ENCODE results near the gene ZNF735. TPM values are rescaled to one million over a fixed set of nuclear protein-coding genes. Genes with fewer than 3 reads are reported as not detected.
"Not testable (repeated sequence)": the region's sequence is repeated elsewhere in the genome, so short reads cannot be mapped to it uniquely, and the experiment has no call there.

Gene ZNF735
- polyA plus RNA-seq, 3 donors: not detected

- no peak overlapping the region for H3K4me3 Mint-ChIP-seq
- DNase-seq: no peak
- H3K4me2 ChIP-seq (replicated peaks; ENCODE audit: extremely low read depth, low read length, poor library complexity, severe bottlenecking): no peak overlapping the region
- no peak overlapping the region for H3K9ac ChIP-seq (ENCODE audit: insufficient read depth, low read length, poor library complexity, severe bottlenecking)
- H3K36me3 Mint-ChIP-seq: no peaks in the 10 kb centered on the region
- H3K4me1 Mint-ChIP-seq: no peaks in the 10 kb centered on the region
- 57% methylated on average over 1 of the region's 2 CpGs for WGBS (ENCODE audit: insufficient coverage)
- intact Hi-C loops (cut with micrococcal nuclease): no loop called here
- H3K27me3 ChIP-seq (ENCODE audit: control insufficient read depth in 2 of 2, insufficient read depth in 2 of 2, low read length in 2 of 2): no peaks in the 10 kb centered on the region
- H3K27ac Mint-ChIP-seq: no peak overlapping the region
- H4K20me1 ChIP-seq (ENCODE audit: insufficient read depth, low read length): no peaks in the 10 kb centered on the region
- peaks cover 44 to 90% of the 10 kb centered on the region in 2 donors for H3K9me3 ChIP-seq (replicated peaks in 1 of 2; ENCODE audit: control insufficient read depth in 1 of 2, insufficient read depth in 1 of 2, low read length in 2 of 2)
- no peaks in the 10 kb centered on the region for H3K27me3 Mint-ChIP-seq (ENCODE audit: low read depth in 3 of 3)
- no peak overlapping the region for H2AFZ ChIP-seq (ENCODE audit: insufficient read depth, low read depth, low read length, poor library complexity, severe bottlenecking)
- no peaks in the 10 kb centered on the region for H3K4me1 ChIP-seq (ENCODE audit: control insufficient read depth in 1 of 2, insufficient read depth in 2 of 2, low read length in 2 of 2)
- no peaks in the 10 kb centered on the region for H3K36me3 ChIP-seq (replicated peaks in 1 of 2; ENCODE audit: control insufficient read depth in 1 of 2, insufficient read depth in 2 of 2, low read length in 2 of 2)
- no peak overlapping the region for H3K4me3 ChIP-seq (replicated peaks in 1 of 3; ENCODE audit: low read depth in 2 of 3, low read length in 3 of 3)
- no peak overlapping the region for H3K27ac ChIP-seq (ENCODE audit: low read depth in 1 of 2, low read length in 2 of 2)
- H3K9me3 Mint-ChIP-seq: peaks cover 9 to 75% (median 57%) of the 10 kb centered on the region in 7 donors
- TF ChIP-seq CTCF (IDR thresholded peaks at IDR 0.05): no peak
- no peaks in the 10 kb centered on the region for H3K79me2 ChIP-seq (ENCODE audit: insufficient read depth, low read length)
Observed at GRCh38 chr7:64223366-64223765, 16.4 kb downstream of the ZNF735 start.

DNA sequence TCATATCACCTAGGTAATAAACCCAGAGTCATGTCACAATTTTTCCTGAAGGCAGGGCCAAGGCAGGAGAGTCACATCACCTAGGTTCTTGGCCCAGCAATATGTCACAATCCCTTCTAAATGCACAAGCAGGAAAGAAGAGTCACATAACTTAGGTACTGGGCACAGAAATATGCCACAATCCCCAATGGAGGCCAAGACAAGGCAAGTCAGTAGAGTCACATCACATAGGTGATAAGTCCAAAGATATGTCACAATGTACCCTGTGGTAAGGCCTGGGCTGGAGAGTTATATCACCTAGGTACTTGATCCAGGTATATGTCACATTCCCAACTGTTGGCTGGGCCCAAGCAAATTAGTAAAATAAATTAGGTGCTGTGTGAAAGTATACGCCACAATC, 21.2 kb downstream of the ZNF735 start, which contains the start of gene ZNF679:
Gene ZNF679 (plus strand): TSS at position 301 of the 400 bp plus-strand sequence. CDS start 20,644 bp downstream, outside the sequence.
- 100% methylated on average over 1 of the region's 1 CpG for WGBS (ENCODE audit: insufficient coverage)
- H3K4me2 ChIP-seq (replicated peaks; ENCODE audit: extremely low read depth, low read length, poor library complexity, severe bottlenecking); intact Hi-C loops (cut with micrococcal nuclease); H3K36me3 Mint-ChIP-seq; H3K79me2 ChIP-seq (ENCODE audit: insufficient read depth, low read length); H3K9ac ChIP-seq (ENCODE audit: insufficient read depth, low read length, poor library complexity, severe bottlenecking); DNase-seq; H3K27ac Mint-ChIP-seq; H3K27me3 Mint-ChIP-seq (ENCODE audit: low read depth in 3 of 3); H3K27ac ChIP-seq (ENCODE audit: low read depth in 1 of 2, low read length in 2 of 2); H3K27me3 ChIP-seq (ENCODE audit: control insufficient read depth in 2 of 2, insufficient read depth in 2 of 2, low read length in 2 of 2); H3K36me3 ChIP-seq (replicated peaks in 1 of 2; ENCODE audit: control insufficient read depth in 1 of 2, insufficient read depth in 2 of 2, low read length in 2 of 2); H3K4me3 ChIP-seq (replicated peaks in 1 of 3; ENCODE audit: low read depth in 2 of 3, low read length in 3 of 3); H3K4me3 Mint-ChIP-seq; H3K4me1 ChIP-seq (ENCODE audit: control insufficient read depth in 1 of 2, insufficient read depth in 2 of 2, low read length in 2 of 2); H4K20me1 ChIP-seq (ENCODE audit: insufficient read depth, low read length); H2AFZ ChIP-seq (ENCODE audit: insufficient read depth, low read depth, low read length, poor library complexity, severe bottlenecking); H3K4me1 Mint-ChIP-seq: not testable (repeated sequence)
- H3K9me3 ChIP-seq (replicated peaks in 1 of 2; ENCODE audit: control insufficient read depth in 1 of 2, insufficient read depth in 1 of 2, low read length in 2 of 2): peaks cover 60 to 89% of the 10 kb centered on the region in 2 donors
- H3K9me3 Mint-ChIP-seq: peaks cover 16 to 77% (median 48%) of the 10 kb centered on the region in 7 donors

All from CD14-positive monocyte (primary cell).